HCT116 (cell line): Measurements from ENCODE around the gene MAGOHB. TPM values are rescaled to one million over a fixed set of nuclear protein-coding genes. Genes with fewer than 3 reads are reported as not detected.

ENCODE experiments used
- ATAC-seq: fragments of 200-7000 bp; cut with Tn5 transposase; 2 replicates; pipeline ENCODE4 v1.9.1; 2020; ENCODE audit warnings: mild to moderate bottlenecking, moderate library complexity
- BruUV-seq: library from RNA; stranded (reverse); fragments of 400-500 nt; replicated peaks from 2 replicates; lab custom pipeline; 2021; lab: Mats Ljungman, UMichigan
- CTCF ChIA-PET: fragments of 300-600 bp; sonication (Branson Sonifier 250); formaldehyde crosslinking; loops from one replicate; lab custom pipeline; 2021; ENCODE audit warnings: antibody characterized with exemption; lab: Charles Lee
- POLR2A ChIA-PET: fragments of 300-600, 350-600 bp; sonication (Branson Sonifier 250); formaldehyde crosslinking; loops from one replicate; lab custom pipeline; 2021; ENCODE audit warnings: antibody characterized with exemption; lab: Charles Lee
- RAD21 ChIA-PET, 2 experiments: fragments of 300-600 bp; sonication (Branson Sonifier 250); formaldehyde crosslinking; loops; one replicate each; lab custom pipeline; 2023; ENCODE audit warnings: low total read pairs in 2 of 2; ENCODE audit not compliant: uncharacterized antibody in 2 of 2, unreplicated experiment in 2 of 2, low non-redundant PET in 1 of 2; lab: Charles Lee
- DNase-seq: peaks from one replicate; pipeline ENCODE4 v3.0.0-alpha.2; 2010; ENCODE audit warnings: low read depth, low spot score
- H2AFZ ChIP-seq: fragments of 200-600 bp; shearing (Covaris generic), sonication (generic); 2 replicates; pipeline ENCODE4 v1.6.1; 2017; ENCODE audit warnings: low read depth, mixed run types, mixed read lengths, antibody characterized with exemption, low read length; ENCODE audit not compliant: poor library complexity, severe bottlenecking
- H3K27ac ChIP-seq: 2 replicates; pipeline ENCODE4 v1.5.1; 2012; ENCODE audit warnings: low read depth, low read length
- H3K27me3 ChIP-seq: fragments of 200-600 bp; sonication (generic); 2 replicates; pipeline ENCODE4 v1.6.1; 2016; ENCODE audit warnings: mixed run types, low read length, mixed read lengths; ENCODE audit not compliant: insufficient read depth
- H3K36me3 ChIP-seq, 2 experiments: fragments of 200-500 bp in 1 of 2; fragments of 200-600 bp in 1 of 2; sonication (Bioruptor generic) in 1 of 2; sonication (generic) in 1 of 2; 2 replicates each; pipeline versions ENCODE4 v1.5.1 to v1.6.1; 2014 to 2016; ENCODE audit warnings: low read length in 2 of 2, inconsistent platforms in 1 of 2, mixed read lengths in 1 of 2, mixed run types in 1 of 2; ENCODE audit not compliant: insufficient read depth in 2 of 2, control insufficient read depth in 1 of 2
- H3K4me1 ChIP-seq, 2 experiments: fragments of 200-600 bp in 1 of 2; sonication (generic) in 1 of 2; 2 replicates each; pipeline versions ENCODE4 v1.5.1 to v1.6.1; 2012 to 2017; ENCODE audit warnings: low read length in 2 of 2, inconsistent platforms in 1 of 2, mild to moderate bottlenecking in 1 of 2, mixed read lengths in 1 of 2, mixed run types in 1 of 2, moderate library complexity in 1 of 2; ENCODE audit not compliant: insufficient read depth in 2 of 2, control insufficient read depth in 1 of 2
- H3K4me2 ChIP-seq: fragments of 200-600 bp; sonication (generic); 2 replicates; pipeline ENCODE4 v1.6.1; 2017; ENCODE audit warnings: mixed run types, low read length, mixed read lengths
- H3K4me3 ChIP-seq, 2 experiments: fragments of 200-600 bp in 1 of 2; sonication (generic) in 1 of 2; replicated peaks in 1 of 2; 2 replicates each; pipeline ENCODE4 v1.5.1; 2011 to 2016; ENCODE audit warnings: low read length in 2 of 2, control low read depth in 1 of 2, low read depth in 1 of 2, mild to moderate bottlenecking in 1 of 2, mixed read lengths in 1 of 2, mixed run types in 1 of 2
- H3K79me2 ChIP-seq: fragments of 200-600 bp; sonication (generic); 2 replicates; pipeline ENCODE4 v1.6.1; 2017; ENCODE audit warnings: mild to moderate bottlenecking, mixed run types, low read length, moderate library complexity, mixed read lengths; ENCODE audit not compliant: insufficient read depth
- H3K9ac ChIP-seq: fragments of 200-600 bp; sonication (generic); 2 replicates; pipeline ENCODE4 v1.6.1; 2016; ENCODE audit warnings: low read length, mixed read lengths
- H3K9me2 ChIP-seq: fragments of 200-600 bp; sonication (generic), shearing (Covaris generic); 2 replicates; pipeline ENCODE4 v1.6.1; 2017; ENCODE audit warnings: mixed run types, mild to moderate bottlenecking, moderate library complexity; ENCODE audit not compliant: insufficient read depth
- H3K9me3 ChIP-seq, 2 experiments: fragments of 200-500 bp in 1 of 2; fragments of 200-600 bp in 1 of 2; sonication (Bioruptor generic) in 1 of 2; sonication (generic) in 1 of 2; 2 replicates each; pipeline ENCODE4 v1.6.1; 2014 to 2017; ENCODE audit warnings: low read length in 2 of 2, mixed read lengths in 2 of 2, inconsistent platforms in 1 of 2, low read depth in 1 of 2, mild to moderate bottlenecking in 1 of 2, mixed run types in 1 of 2, moderate library complexity in 1 of 2; ENCODE audit not compliant: control insufficient read depth in 1 of 2, insufficient read depth in 1 of 2
- H4K20me1 ChIP-seq: fragments of 200-600 bp; sonication (generic), shearing (Covaris generic); 2 replicates; pipeline ENCODE4 v1.6.1; 2017; ENCODE audit warnings: mixed run types, mild to moderate bottlenecking, moderate library complexity; ENCODE audit not compliant: insufficient read depth
- CBX3 ChIP-seq: IDR thresholded peaks from 2 replicates; pipeline ENCODE4 v1.6.1; 2012; ENCODE audit warnings: low read depth
- CEBPB ChIP-seq: IDR thresholded peaks from 2 replicates; pipeline ENCODE4 v1.6.1; 2012; ENCODE audit warnings: low read depth
- CTCF ChIP-seq, 3 experiments: fragments of 200-600 bp in 1 of 3; sonication (generic) in 1 of 3; IDR thresholded peaks in 2 of 3; conservative IDR thresholded peaks in 1 of 3; 2 replicates each; pipeline ENCODE4 v1.5.1; 2012 to 2017; ENCODE audit warnings: low read depth in 2 of 3, low read length in 2 of 3, antibody characterized with exemption in 1 of 3, borderline replicate concordance in 1 of 3, control low read depth in 1 of 3, mild to moderate bottlenecking in 1 of 3, mixed read lengths in 1 of 3, mixed run types in 1 of 3, moderate library complexity in 1 of 3; ENCODE audit not compliant: insufficient read depth in 1 of 3
- FOSL1 ChIP-seq: IDR thresholded peaks from 2 replicates; pipeline ENCODE4 v1.6.1; 2012; ENCODE audit warnings: low read depth
- JUND ChIP-seq: IDR thresholded peaks from 2 replicates; pipeline ENCODE4 v1.6.1; 2012
- POLR2A ChIP-seq: IDR thresholded peaks from 2 replicates; pipeline ENCODE4 v1.7.0; 2011; ENCODE audit warnings: borderline replicate concordance; ENCODE audit not compliant: insufficient read depth, insufficient read length; ENCODE audit errors: extremely low read depth
- POLR2AphosphoS5 ChIP-seq: IDR thresholded peaks from 2 replicates; pipeline ENCODE4 v1.6.1; 2011; ENCODE audit warnings: mild to moderate bottlenecking, low read depth, low read length, moderate library complexity
- RAD21 ChIP-seq: IDR thresholded peaks from 2 replicates; pipeline ENCODE4 v1.6.1; 2012; ENCODE audit warnings: low read depth, mild to moderate bottlenecking
- SP1 ChIP-seq: IDR thresholded peaks from 2 replicates; pipeline ENCODE4 v1.6.1; 2012; ENCODE audit warnings: low read depth
- SRF ChIP-seq: IDR thresholded peaks from 2 replicates; pipeline ENCODE4 v1.6.1; 2012; ENCODE audit warnings: low read depth
- TCF7L2 ChIP-seq: IDR thresholded peaks from 2 replicates; pipeline ENCODE4 v1.7.0; 2011; ENCODE audit warnings: borderline replicate concordance, inconsistent platforms; ENCODE audit not compliant: insufficient read depth, insufficient read length; ENCODE audit errors: extremely low read depth
- ZFX ChIP-seq: fragments of 450-650 bp; IDR thresholded peaks from 2 replicates; pipeline ENCODE4 v1.6.1; 2017
- ZNF274 ChIP-seq: fragments of 200-500 bp; sonication (Bioruptor generic); IDR thresholded peaks from 2 replicates; pipeline ENCODE4 v1.6.1; 2014; ENCODE audit warnings: mild to moderate bottlenecking, low read depth, low read length, inconsistent platforms
- intact Hi-C: fragments of 100-400 bp; cut with micrococcal nuclease; formaldehyde crosslinking; loops from 2 replicates; pipeline ENCODE4 v1.10.0; 2022
- total RNA-seq: library from RNA; stranded (reverse); gene quantifications from one replicate; pipeline ENCODE4 v1.2.1, GENCODE V29; 2021; ENCODE audit not compliant: unreplicated experiment

MAGOHB gene
- total RNA-seq, 1 experiment from 2014 or later, result 55.8 TPM

DNA sequence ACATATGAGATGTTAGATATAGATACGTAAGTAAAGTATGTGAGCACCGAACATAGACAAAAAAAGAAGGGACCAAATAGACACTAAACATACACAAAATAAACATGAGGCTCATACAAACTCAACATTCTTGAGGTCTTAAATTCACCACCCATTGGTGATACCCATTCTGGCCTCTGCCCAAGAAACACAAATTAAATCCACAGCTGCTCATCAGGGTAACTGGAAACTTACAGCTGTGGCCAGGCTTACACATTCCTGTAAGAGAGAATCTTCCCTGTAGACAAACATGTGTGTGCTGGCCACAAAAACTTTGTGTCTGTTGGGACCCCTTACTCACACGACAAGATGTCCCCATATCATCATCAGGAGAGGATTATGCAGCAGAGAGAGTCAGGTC lies 22.4 kb downstream of the MAGOHB start:
- CTCF ChIA-PET, result no interaction called here
- H3K9me2 ChIP-seq, result no peaks in the 10 kb centered on the region
- no peak overlapping the region for H3K4me3 ChIP-seq
- H3K4me2 ChIP-seq, result no peak overlapping the region
- H3K36me3 ChIP-seq, result 0 out of 4 replicates have a peak, but pooled peaks cover 0 to 2% of the 10 kb centered on the region in 2 experiments
- TF ChIP-seq FOSL1 (no peak), CBX3 (no peak), TCF7L2 (no peak), POLR2A (no peak), ZFX (no peak), ZNF274 (no peak), SRF (no peak), JUND (no peak), CTCF (IDR thresholded peaks at IDR 0.05 in 2 of 3, conservative IDR thresholded peaks at IDR 0.05 in 1 of 3; ENCODE audit: borderline replicate concordance in 1 of 3, insufficient read depth in 1 of 3, low read depth in 2 of 3, low read length in 2 of 3) (no peak), CEBPB (no peak), RAD21 (no peak), POLR2AphosphoS5 (no peak), SP1 (no peak)
- no peaks in the 10 kb centered on the region for H3K27me3 ChIP-seq
- ATAC-seq (no peak), DNase-seq (no peak)
- no peaks in the 10 kb centered on the region for H4K20me1 ChIP-seq
- POLR2A ChIA-PET, result no interaction called here
- H3K4me1 ChIP-seq, result no peaks in the 10 kb centered on the region
- H3K9me3 ChIP-seq, result no peaks in the 10 kb centered on the region
- no TSS peak for BruUV-seq
- H3K9ac ChIP-seq, result no peak overlapping the region
- H2AFZ ChIP-seq, result no peak overlapping the region
- no peaks in the 10 kb centered on the region for H3K79me2 ChIP-seq
- no peak overlapping the region for H3K27ac ChIP-seq
- RAD21 ChIA-PET, result no interaction called here
- intact Hi-C loops, result no loop called here
